HepG2 (cell line): Measurements from ENCODE around the gene CTNNA2. TPM values are rescaled to one million over a fixed set of nuclear protein-coding genes. Genes with fewer than 3 reads are reported as not detected.

Source experiments
- ATAC-seq: fragments of 200-7000 bp; cut with Tn5 transposase; 3 replicates; pipeline ENCODE4 v1.9.1; 2020; ENCODE audit warnings: mild to moderate bottlenecking, moderate library complexity
- BruUV-seq: library from RNA; stranded (reverse); fragments of 400-500 nt; replicated peaks from 2 replicates; lab custom pipeline; 2021; lab: Mats Ljungman, UMichigan
- CTCF ChIA-PET: fragments of 300-600 bp; formaldehyde crosslinking; extraction: SDS; loops from one replicate; lab custom pipeline; 2021; ENCODE audit warnings: low total read pairs, inconsistent platforms, low intra/inter-chr PET ratio; lab: Yijun Ruan, JAX
- POLR2A ChIA-PET: fragments of 350-600 bp; sonication (Branson Sonifier 250); formaldehyde crosslinking; loops from one replicate; lab custom pipeline; 2020; ENCODE audit warnings: antibody characterized with exemption, inconsistent platforms; lab: Yijun Ruan, JAX
- DNase-seq: peaks from one replicate; pipeline ENCODE4 v3.0.0-alpha.2; 2015; ENCODE audit warnings: low spot score
- FAIRE-seq: peaks from 3 replicates; lab custom pipeline; 2011; peaks lifted over from hg19 to GRCh38; lab: Jason Lieb, UNC
- H2AFZ ChIP-seq: one replicate; pipeline ENCODE4 v1.6.1; 2011; ENCODE audit warnings: low read length, inconsistent platforms
- H3K27ac ChIP-seq: fragments of 300-600 bp; 3 replicates; pipeline ENCODE4 v1.8.0; 2011; ENCODE audit warnings: mixed run types, mild to moderate bottlenecking, mixed read lengths, low read length, inconsistent platforms; ENCODE audit not compliant: insufficient read depth; ENCODE audit errors: extremely low read length
- H3K27me3 ChIP-seq, 2 experiments: fragments of 200-600 bp in 1 of 2; 2 replicates in 1 of 2; 3 replicates in 1 of 2; pipeline versions ENCODE4 v1.6.0 to v1.8.0; 2011; ENCODE audit warnings: low read length in 2 of 2, mild to moderate bottlenecking in 2 of 2, moderate library complexity in 2 of 2, inconsistent platforms in 1 of 2; ENCODE audit not compliant: insufficient read depth in 2 of 2, control insufficient read depth in 1 of 2
- H3K36me3 ChIP-seq, 2 experiments: fragments of 200-600 bp in 1 of 2; replicated peaks in 1 of 2; 2 replicates in 1 of 2; 3 replicates in 1 of 2; pipeline versions ENCODE4 v1.5.1 to v1.8.0; 2011; ENCODE audit warnings: low read length in 2 of 2, inconsistent platforms in 1 of 2; ENCODE audit not compliant: insufficient read depth in 2 of 2, control insufficient read depth in 1 of 2
- H3K4me1 ChIP-seq: 2 replicates; pipeline ENCODE4 v1.5.1; 2012; ENCODE audit warnings: low read length, inconsistent platforms; ENCODE audit not compliant: insufficient read depth
- H3K4me2 ChIP-seq: 2 replicates; pipeline ENCODE4 v1.6.0; 2011; ENCODE audit warnings: low read depth, low read length, inconsistent platforms
- H3K4me3 ChIP-seq, 3 experiments: fragments of 200-600 bp in 1 of 3; sonication (generic), shearing (Covaris generic) in 1 of 3; replicated peaks in 1 of 3; 2 replicates each; pipeline ENCODE4 v1.5.1; 2011 to 2016; ENCODE audit warnings: low read length in 3 of 3, inconsistent platforms in 2 of 3, low read depth in 2 of 3, mild to moderate bottlenecking in 2 of 3, control low read depth in 1 of 3, mixed read lengths in 1 of 3; ENCODE audit not compliant: insufficient read depth in 1 of 3
- H3K79me2 ChIP-seq: one replicate; pipeline ENCODE4 v1.6.1; 2011; ENCODE audit warnings: low read length, inconsistent platforms; ENCODE audit not compliant: insufficient read depth
- H3K9ac ChIP-seq: 2 replicates; pipeline ENCODE4 v1.6.0; 2011; ENCODE audit warnings: mild to moderate bottlenecking, low read depth, low read length, inconsistent platforms; ENCODE audit not compliant: insufficient read depth
- H3K9me3 ChIP-seq: 2 replicates; pipeline ENCODE4 v1.5.1; 2012; ENCODE audit warnings: mild to moderate bottlenecking, low read length
- H4K20me1 ChIP-seq: 2 replicates; pipeline ENCODE4 v1.6.0; 2011; ENCODE audit warnings: inconsistent platforms, mild to moderate bottlenecking, low read length, moderate library complexity; ENCODE audit not compliant: insufficient read depth
- FOSL1 ChIP-seq: sonication (generic); formaldehyde crosslinking; IDR thresholded peaks from 2 replicates; pipeline ENCODE4 v1.9.0; 2021; ENCODE audit warnings: missing genetic modification reagents, borderline replicate concordance
- FOXP1 ChIP-seq, 2 experiments: fragments of 450-650 bp in 1 of 2; IDR thresholded peaks; 2 replicates each; pipeline ENCODE4 v1.6.1; 2017 to 2018; ENCODE audit warnings: antibody characterized with exemption in 1 of 2
- HIC2 ChIP-seq: sonication (generic); formaldehyde crosslinking; IDR thresholded peaks from 2 replicates; pipeline ENCODE4 v1.9.0; 2022; ENCODE audit warnings: low read depth, missing genetic modification reagents
- KLF13 ChIP-seq: sonication (generic); formaldehyde crosslinking; IDR thresholded peaks from 2 replicates; pipeline ENCODE4 v1.4.0; 2020; ENCODE audit warnings: mild to moderate bottlenecking, missing genetic modification reagents
- MTA1 ChIP-seq: sonication (generic); formaldehyde crosslinking; IDR thresholded peaks from 2 replicates; pipeline ENCODE4 v1.4.0; 2020; ENCODE audit warnings: missing genetic modification reagents, mild to moderate bottlenecking, borderline replicate concordance
- NAIF1 ChIP-seq: sonication (generic); formaldehyde crosslinking; IDR thresholded peaks from 2 replicates; pipeline ENCODE4 v1.5.0; 2020; ENCODE audit warnings: mild to moderate bottlenecking, missing genetic modification reagents, borderline replicate concordance
- NFE2L1 ChIP-seq: sonication (generic); formaldehyde crosslinking; IDR thresholded peaks from 2 replicates; pipeline ENCODE4 v1.4.0; 2020; ENCODE audit warnings: missing genetic modification reagents, mild to moderate bottlenecking, borderline replicate concordance
- NFRKB ChIP-seq: fragments of 450-650 bp; IDR thresholded peaks from 2 replicates; pipeline ENCODE4 v1.6.1; 2017
- PHF21A ChIP-seq: sonication (generic); formaldehyde crosslinking; IDR thresholded peaks from 2 replicates; pipeline ENCODE4 v1.5.0; 2020; ENCODE audit warnings: mild to moderate bottlenecking, missing genetic modification reagents
- SATB2 ChIP-seq: sonication (generic); formaldehyde crosslinking; IDR thresholded peaks from 2 replicates; pipeline ENCODE4 v1.5.0; 2020; ENCODE audit warnings: missing genetic modification reagents
- SIX1 ChIP-seq: sonication (generic); formaldehyde crosslinking; IDR thresholded peaks from 2 replicates; pipeline ENCODE4 v1.4.0; 2020; ENCODE audit warnings: missing genetic modification reagents, borderline replicate concordance
- TIGD3 ChIP-seq: sonication (generic); formaldehyde crosslinking; IDR thresholded peaks from 2 replicates; pipeline ENCODE4 v1.5.1; 2020; ENCODE audit warnings: mild to moderate bottlenecking, missing genetic modification reagents, borderline replicate concordance
- ZBTB34 ChIP-seq: sonication (generic); formaldehyde crosslinking; IDR thresholded peaks from 2 replicates; pipeline ENCODE4 v1.8.0; 2022; ENCODE audit warnings: mild to moderate bottlenecking, missing genetic modification reagents
- ZMYM3 ChIP-seq: sonication (generic); formaldehyde crosslinking; IDR thresholded peaks from 2 replicates; pipeline ENCODE4 v1.5.1; 2020; ENCODE audit warnings: mild to moderate bottlenecking, missing genetic modification reagents
- ZNF136 ChIP-seq: sonication (generic); formaldehyde crosslinking; IDR thresholded peaks from 2 replicates; pipeline ENCODE4 v1.8.1; 2022; ENCODE audit warnings: low read depth, mild to moderate bottlenecking, moderate library complexity, missing genetic modification reagents
- ZNF275 ChIP-seq: sonication (generic); formaldehyde crosslinking; IDR thresholded peaks from 2 replicates; pipeline ENCODE4 v1.8.0; 2022; ENCODE audit warnings: missing genetic modification reagents, mild to moderate bottlenecking, inconsistent platforms, borderline replicate concordance
- ZNF354B ChIP-seq: sonication (generic); formaldehyde crosslinking; IDR thresholded peaks from 2 replicates; pipeline ENCODE4 v1.8.0; 2022; ENCODE audit warnings: mild to moderate bottlenecking, missing genetic modification reagents
- ZNF614 ChIP-seq: IDR thresholded peaks from 2 replicates; pipeline ENCODE4 v1.6.1; 2018; ENCODE audit warnings: missing biosample characterization, missing genetic modification reagents, inconsistent platforms, borderline replicate concordance
- ZNF720 ChIP-seq: sonication (generic); formaldehyde crosslinking; IDR thresholded peaks from 2 replicates; pipeline ENCODE4 v1.4.0; 2020; ENCODE audit warnings: missing genetic modification reagents
- WGBS: methylation state at CpG from one replicate; pipeline ENCODE4 v1.1.6; 2017; ENCODE audit warnings: low lambda C conversion rate; 5-methylcytosine and 5-hydroxymethylcytosine counted together
- in situ Hi-C: cut with HindIII; loops from 2 replicates; pipeline ENCODE4 v1.10.0; 2017; ENCODE audit warnings: low pct_unique_long_range_greater_than_20kb; ENCODE audit not compliant: extremely low pct_ligation_motif_present
- intact Hi-C: fragments of 100-400 bp; cut with micrococcal nuclease; formaldehyde crosslinking; loops from one replicate; pipeline ENCODE4 v1.10.0; 2022; ENCODE audit not compliant: unreplicated experiment
- polyA plus RNA-seq, 8 experiments: library from polyadenylated mRNA; depleted of rRNA in 3 of 8; stranded (reverse) in 7 of 8; unstranded in 1 of 8; fragments of >200 nt; fragmentation: Illumina TruSeq in 4 of 8; extraction: Trizol in 4 of 8; gene quantifications; 2 replicates each; pipeline versions ENCODE4 v1.2.1 to v1.2.3, GENCODE V29; 2011 to 2016; ENCODE audit warnings: low read depth in 4 of 8, missing spikeins in 1 of 8, mixed read lengths in 1 of 8; ENCODE audit not compliant: insufficient read depth in 1 of 8
- total RNA-seq, 5 experiments: library from RNA; depleted of rRNA; stranded (reverse); fragments of >200 nt; fragmentation: Illumina TruSeq; extraction: Trizol; gene quantifications; 2 replicates each; pipeline ENCODE4 v1.2.3, GENCODE V29; 2016; ENCODE audit warnings: low read depth in 1 of 5

The CTNNA2 gene
- total and polyA plus RNA-seq, 2 of the 13 experiments (the other 11 are each of a cell fraction or from before 2014, with no cell fraction given), result not detected

- TF ChIP-seq KLF13 (CRISPR knock-in tag) (no peak), ZNF614 (no peak), MTA1 (CRISPR knock-in tag) (no peak)
Measured at GRCh38 chr2:80338794-80339193, 825.9 kb downstream of the CTNNA2 start (continued).

- no peak overlapping the region for H2AFZ ChIP-seq
- TF ChIP-seq TIGD3 (CRISPR knock-in tag), result no peak
- no peak for TF ChIP-seq NAIF1
- TF ChIP-seq HIC2, result no peak
- no peak for TF ChIP-seq SATB2 (CRISPR knock-in tag)
- TF ChIP-seq MTA1 (CRISPR knock-in tag), result no peak
- TF ChIP-seq NFRKB, result no peak
- TF ChIP-seq PHF21A, result no peak
- TF ChIP-seq ZNF136, result no peak
- TF ChIP-seq FOSL1, result no peak
- TF ChIP-seq NFE2L1 (CRISPR knock-in tag), result no peak
- no peak for TF ChIP-seq ZNF354B (CRISPR knock-in tag)
- no peak for TF ChIP-seq ZNF275 (CRISPR knock-in tag)
- TF ChIP-seq ZBTB34 (CRISPR knock-in tag), result no peak
- no peak for TF ChIP-seq SIX1 (CRISPR knock-in tag)
- TF ChIP-seq ZMYM3 (CRISPR knock-in tag), result no peak
- TF ChIP-seq FOXP1 (IDR thresholded peaks at IDR 0.05), result no peak
- TF ChIP-seq FOXP1 (CRISPR knock-in tag; IDR thresholded peaks at IDR 0.05), result no peak
- no peak for TF ChIP-seq ZNF720
- H3K27ac ChIP-seq, result no peak overlapping the region
- in situ Hi-C loops (no loop called here), intact Hi-C loops (no loop called here)
- no peak overlapping the region for H3K9ac ChIP-seq
- H3K4me2 ChIP-seq, result no peak overlapping the region
- CTCF ChIA-PET, result no interaction called here
- H3K9me3 ChIP-seq, result peaks cover 42% of the 10 kb centered on the region
- no peak for FAIRE-seq
- 30% methylated on average over 3 of the region's 3 CpGs for WGBS
- POLR2A ChIA-PET, result no interaction called here
- DNase-seq, result no peak
- H3K4me3 ChIP-seq, result no peak overlapping the region
- no peak for ATAC-seq
- H3K27me3 ChIP-seq, result no peaks in the 10 kb centered on the region
- no peaks in the 10 kb centered on the region for H4K20me1 ChIP-seq
- BruUV-seq, result no TSS peak
- H3K36me3 ChIP-seq, result no peaks in the 10 kb centered on the region
- H3K4me1 ChIP-seq, result no peaks in the 10 kb centered on the region
- H3K79me2 ChIP-seq, result no peaks in the 10 kb centered on the region
Measured at GRCh38 chr2:80340022-80340421, 827.2 kb downstream of the CTNNA2 start.
